T-helper 22 cell (primary cell): ENCODE data around the gene DHRS13.
"Not testable (repeated sequence)": the region's sequence is repeated elsewhere in the genome, so short reads cannot be mapped to it uniquely, and the experiment has no call there.

Experiments used
- DNase-seq: peaks from one replicate; pipeline ENCODE4 v3.0.0-alpha.2; 2020; ENCODE audit warnings: low read depth

Gene DHRS13

GRCh38 chr17:28882154-28882895 is 20.6 kb downstream of the DHRS13 start:
- no peak for DNase-seq

- no peak for DNase-seq
Observed at GRCh38 chr17:28881533-28882056, 21.3 kb downstream of the DHRS13 start.

GRCh38 chr17:28880572-28880945 is 22.3 kb downstream of the DHRS13 start:
- DNase-seq: no peak

GRCh38 chr17:28879886-28880571 is 22.9 kb downstream of the DHRS13 start:
- DNase-seq: no peak

- no peak for DNase-seq
Observed at GRCh38 chr17:28878981-28879380, 23.9 kb downstream of the DHRS13 start.

- DNase-seq: no peak
Observed at GRCh38 chr17:28878158-28878910, 24.5 kb downstream of the DHRS13 start.

GRCh38 chr17:28877150-28877711 is 25.6 kb downstream of the DHRS13 start:
- DNase-seq: not testable (repeated sequence)

GRCh38 chr17:28875848-28876550 is 26.9 kb downstream of the DHRS13 start:
- no peak for DNase-seq

GRCh38 chr17:28874750-28875149 is 28.1 kb downstream of the DHRS13 start:
- no peak for DNase-seq

- DNase-seq: no peak
Observed at GRCh38 chr17:28873839-28874238, 29.0 kb downstream of the DHRS13 start.

GRCh38 chr17:28871056-28871579 is 31.8 kb downstream of the DHRS13 start:
- DNase-seq: no peak

- no peak for DNase-seq
Observed at GRCh38 chr17:28867276-28867675, 35.6 kb downstream of the DHRS13 start.

- no peak for DNase-seq
Observed at GRCh38 chr17:28865946-28866752, 36.7 kb downstream of the DHRS13 start.

- DNase-seq: no peak
Observed at GRCh38 chr17:28864991-28865849, 37.7 kb downstream of the DHRS13 start.

GRCh38 chr17:28863953-28864352 is 38.9 kb downstream of the DHRS13 start:
- DNase-seq: no peak

- DNase-seq: no peak
Observed at GRCh38 chr17:28862561-28862960, 40.3 kb downstream of the DHRS13 start.

GRCh38 chr17:28861393-28862203 is 41.3 kb downstream of the DHRS13 start:
- no peak for DNase-seq

- no peak for DNase-seq
Observed at GRCh38 chr17:28860363-28860808, 42.5 kb downstream of the DHRS13 start.
